Spleen (tissue), 7 donors: ENCODE measurements around the gene ELP1.

Source experiments
- CTCF ChIP-seq, 11 experiments: fragments of 200-600 bp in 7 of 11; fragments of 450-650 bp in 4 of 11; sonication (generic) in 4 of 11; IDR thresholded peaks in 8 of 11; conservative IDR thresholded peaks in 3 of 11; 1 replicate in 7 of 11; 2 replicates in 4 of 11; pipeline versions ENCODE4 v1.4.0 to v1.8.0; 2016 to 2021; ENCODE audit warnings: antibody characterized with exemption in 11 of 11, inconsistent platforms in 4 of 11, mild to moderate bottlenecking in 1 of 11
- POLR2A ChIP-seq, 3 donors: fragments of 450-650 bp; IDR thresholded peaks; one replicate each; pipeline ENCODE4 v1.5.1; 2017; ENCODE audit warnings: antibody characterized with exemption in 3 of 3, mild to moderate bottlenecking in 1 of 3
- POLR2AphosphoS5 ChIP-seq, 3 donors: sonication (generic); formaldehyde crosslinking; IDR thresholded peaks; one replicate each; pipeline ENCODE4 v1.5.1; 2017; ENCODE audit warnings: antibody characterized with exemption in 3 of 3
- donor health status: DM: no; HTN: no; CAD: no; lungs with moderate emphysema.
- donor health status: DM: no; HTN: no; CAD: no.
- donor health status: DM: no; HTN: no; CAD: no.

- TF ChIP-seq POLR2A (IDR thresholded peaks at IDR 0.05), result no peak
- no peak for TF ChIP-seq CTCF (IDR thresholded peaks at IDR 0.05 in 8 of 11, conservative IDR thresholded peaks at IDR 0.05 in 3 of 11)
- no peak for TF ChIP-seq POLR2AphosphoS5 (IDR thresholded peaks at IDR 0.05)
Measured at GRCh38 chr9:108937561-108938305, 3.8 kb upstream of the ELP1 start.
